PFSK-1 (cell line): ENCODE measurements around the gene SLC37A2.

Experiments
- POLR2AphosphoS5 ChIP-seq: IDR thresholded peaks from 2 replicates; pipeline ENCODE4 v1.6.1; 2012; ENCODE audit warnings: low read depth, mild to moderate bottlenecking, control low read depth, low read length, moderate library complexity
- TAF1 ChIP-seq: IDR thresholded peaks from 2 replicates; pipeline ENCODE4 v1.6.1; 2012; ENCODE audit warnings: low read length, control low read depth, borderline replicate concordance; ENCODE audit not compliant: insufficient read depth
- TF ChIP-seq, protein P1 (sequence below), 2 experiments: IDR thresholded peaks; 2 replicates each; pipeline versions ENCODE4 v1.6.1 to v1.8.0; 2011 to 2012; ENCODE audit warnings: low read depth in 2 of 2, low read length in 2 of 2, control low read depth in 1 of 2, inconsistent platforms in 1 of 2, mild to moderate bottlenecking in 1 of 2, moderate library complexity in 1 of 2; ENCODE audit not compliant: insufficient read depth in 1 of 2

DNA sequence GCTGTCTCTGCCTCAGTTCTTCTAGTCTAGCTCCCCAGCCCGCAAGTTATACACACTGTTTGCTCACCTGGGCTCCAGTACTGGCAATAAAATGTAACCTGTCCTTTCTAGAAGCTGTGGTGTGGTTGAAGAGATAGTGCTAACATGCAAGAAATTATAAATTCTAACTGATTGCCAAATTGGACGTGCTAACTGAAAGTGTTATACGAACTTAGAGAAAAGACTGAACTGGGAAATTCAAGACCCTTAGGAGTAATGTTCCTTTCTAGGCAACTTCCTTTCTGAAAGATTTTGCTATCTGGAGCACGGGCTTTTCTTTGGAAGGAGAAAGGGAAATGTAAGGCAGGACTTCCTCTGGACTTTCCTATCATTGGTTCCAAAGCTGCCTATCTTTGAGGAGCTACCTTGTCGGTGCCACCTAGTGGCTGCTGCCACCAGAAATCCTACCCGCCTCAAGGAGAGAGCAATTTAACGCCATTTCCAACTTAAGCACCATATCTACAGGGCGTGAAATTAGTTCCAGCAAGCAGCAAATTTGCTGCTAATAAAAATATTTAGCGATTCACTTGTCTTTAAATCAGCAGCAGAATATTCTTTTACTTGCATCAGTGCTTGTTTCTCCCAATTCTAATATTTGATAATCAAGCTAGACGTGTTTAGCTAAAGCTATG is 61.0 kb downstream of the SLC37A2 start:
- TF ChIP-seq, protein P1, sequence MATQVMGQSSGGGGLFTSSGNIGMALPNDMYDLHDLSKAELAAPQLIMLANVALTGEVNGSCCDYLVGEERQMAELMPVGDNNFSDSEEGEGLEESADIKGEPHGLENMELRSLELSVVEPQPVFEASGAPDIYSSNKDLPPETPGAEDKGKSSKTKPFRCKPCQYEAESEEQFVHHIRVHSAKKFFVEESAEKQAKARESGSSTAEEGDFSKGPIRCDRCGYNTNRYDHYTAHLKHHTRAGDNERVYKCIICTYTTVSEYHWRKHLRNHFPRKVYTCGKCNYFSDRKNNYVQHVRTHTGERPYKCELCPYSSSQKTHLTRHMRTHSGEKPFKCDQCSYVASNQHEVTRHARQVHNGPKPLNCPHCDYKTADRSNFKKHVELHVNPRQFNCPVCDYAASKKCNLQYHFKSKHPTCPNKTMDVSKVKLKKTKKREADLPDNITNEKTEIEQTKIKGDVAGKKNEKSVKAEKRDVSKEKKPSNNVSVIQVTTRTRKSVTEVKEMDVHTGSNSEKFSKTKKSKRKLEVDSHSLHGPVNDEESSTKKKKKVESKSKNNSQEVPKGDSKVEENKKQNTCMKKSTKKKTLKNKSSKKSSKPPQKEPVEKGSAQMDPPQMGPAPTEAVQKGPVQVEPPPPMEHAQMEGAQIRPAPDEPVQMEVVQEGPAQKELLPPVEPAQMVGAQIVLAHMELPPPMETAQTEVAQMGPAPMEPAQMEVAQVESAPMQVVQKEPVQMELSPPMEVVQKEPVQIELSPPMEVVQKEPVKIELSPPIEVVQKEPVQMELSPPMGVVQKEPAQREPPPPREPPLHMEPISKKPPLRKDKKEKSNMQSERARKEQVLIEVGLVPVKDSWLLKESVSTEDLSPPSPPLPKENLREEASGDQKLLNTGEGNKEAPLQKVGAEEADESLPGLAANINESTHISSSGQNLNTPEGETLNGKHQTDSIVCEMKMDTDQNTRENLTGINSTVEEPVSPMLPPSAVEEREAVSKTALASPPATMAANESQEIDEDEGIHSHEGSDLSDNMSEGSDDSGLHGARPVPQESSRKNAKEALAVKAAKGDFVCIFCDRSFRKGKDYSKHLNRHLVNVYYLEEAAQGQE (IDR thresholded peaks at IDR 0.05; ENCODE audit: insufficient read depth in 1 of 2, low read depth in 2 of 2, low read length in 2 of 2), result no peak
- peak; percentile 87 for TF ChIP-seq POLR2AphosphoS5
- TF ChIP-seq TAF1, result peak; percentile 79; the same call in 1 of the 2 replicates
